DND-41 (cell line): ENCODE measurements around the gene LIN7B.

ENCODE experiments used
- CTCF ChIP-seq: IDR thresholded peaks from 2 replicates; pipeline ENCODE4 v1.5.1; 2012; ENCODE audit warnings: borderline replicate concordance, low read length, moderate library complexity, mild to moderate bottlenecking; ENCODE audit not compliant: poor library complexity, severe bottlenecking; ENCODE audit errors: extremely low read depth
- EZH2 ChIP-seq: IDR thresholded peaks from 3 replicates; pipeline ENCODE4 v1.6.1; 2012; ENCODE audit warnings: borderline replicate concordance, low read depth, mild to moderate bottlenecking, moderate library complexity, low read length, inconsistent platforms; ENCODE audit not compliant: severe bottlenecking

- TF ChIP-seq CTCF (peak; percentile 91), EZH2 (no peak)
These were observed 7.5 kb upstream of the LIN7B start for GRCh38 chr19:49106648-49107135.
